ENCODE results near the gene CREB3L4.

DNA sequence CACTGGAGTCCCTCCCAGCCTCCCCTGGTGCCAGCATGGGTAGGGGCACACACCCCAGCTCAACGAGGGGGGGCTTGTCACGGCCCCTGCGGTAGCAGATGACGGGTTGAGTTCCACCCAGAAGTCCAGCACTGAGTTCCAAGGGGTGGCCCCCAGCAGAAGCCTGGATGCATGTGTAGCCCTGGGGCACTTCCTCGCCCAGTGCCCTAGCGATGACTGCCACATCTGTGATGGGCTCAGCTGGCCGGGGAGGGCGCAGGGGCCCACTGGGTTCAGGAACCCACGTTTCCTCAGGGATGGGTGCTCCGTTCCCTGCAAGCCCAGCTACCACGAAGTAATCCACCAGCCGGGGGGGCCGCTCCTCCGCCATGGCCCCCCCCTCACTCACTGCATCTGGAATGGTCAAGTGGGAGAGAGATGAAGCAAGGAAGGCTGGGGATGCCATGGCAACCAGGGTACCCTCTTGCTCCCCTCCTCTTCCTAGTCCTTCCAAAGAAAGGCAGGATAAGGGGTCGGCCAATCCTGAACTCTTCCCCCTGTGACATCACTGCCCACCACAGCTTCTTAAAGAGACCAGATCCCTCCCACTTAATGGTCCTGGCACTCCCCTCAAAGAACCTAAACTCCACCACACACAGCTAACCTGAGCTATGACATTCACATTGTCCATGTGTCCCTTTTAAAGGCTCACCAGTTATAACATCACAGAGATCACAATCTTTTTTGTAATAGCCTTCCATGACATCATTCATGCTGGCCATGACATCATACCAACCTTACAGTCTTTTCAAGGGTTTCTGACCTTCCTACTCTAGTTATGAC lies 23.5 kb upstream of the CREB3L4 start:
- TF ChIP-seq CEBPB (IDR thresholded peaks at IDR 0.05) (no peak), FOXM1 (IDR thresholded peaks at IDR 0.05; ENCODE audit: borderline replicate concordance, low read depth) (no peak), ZBTB7A (IDR thresholded peaks at IDR 0.05; ENCODE audit: low read depth) (no peak), RAD21 (IDR thresholded peaks at IDR 0.05; ENCODE audit: low read depth) (no peak)
- TF ChIP-seq, protein P1, sequence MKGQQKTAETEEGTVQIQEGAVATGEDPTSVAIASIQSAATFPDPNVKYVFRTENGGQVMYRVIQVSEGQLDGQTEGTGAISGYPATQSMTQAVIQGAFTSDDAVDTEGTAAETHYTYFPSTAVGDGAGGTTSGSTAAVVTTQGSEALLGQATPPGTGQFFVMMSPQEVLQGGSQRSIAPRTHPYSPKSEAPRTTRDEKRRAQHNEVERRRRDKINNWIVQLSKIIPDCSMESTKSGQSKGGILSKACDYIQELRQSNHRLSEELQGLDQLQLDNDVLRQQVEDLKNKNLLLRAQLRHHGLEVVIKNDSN (IDR thresholded peaks at IDR 0.05) = no peak
- TF ChIP-seq, protein P2, sequence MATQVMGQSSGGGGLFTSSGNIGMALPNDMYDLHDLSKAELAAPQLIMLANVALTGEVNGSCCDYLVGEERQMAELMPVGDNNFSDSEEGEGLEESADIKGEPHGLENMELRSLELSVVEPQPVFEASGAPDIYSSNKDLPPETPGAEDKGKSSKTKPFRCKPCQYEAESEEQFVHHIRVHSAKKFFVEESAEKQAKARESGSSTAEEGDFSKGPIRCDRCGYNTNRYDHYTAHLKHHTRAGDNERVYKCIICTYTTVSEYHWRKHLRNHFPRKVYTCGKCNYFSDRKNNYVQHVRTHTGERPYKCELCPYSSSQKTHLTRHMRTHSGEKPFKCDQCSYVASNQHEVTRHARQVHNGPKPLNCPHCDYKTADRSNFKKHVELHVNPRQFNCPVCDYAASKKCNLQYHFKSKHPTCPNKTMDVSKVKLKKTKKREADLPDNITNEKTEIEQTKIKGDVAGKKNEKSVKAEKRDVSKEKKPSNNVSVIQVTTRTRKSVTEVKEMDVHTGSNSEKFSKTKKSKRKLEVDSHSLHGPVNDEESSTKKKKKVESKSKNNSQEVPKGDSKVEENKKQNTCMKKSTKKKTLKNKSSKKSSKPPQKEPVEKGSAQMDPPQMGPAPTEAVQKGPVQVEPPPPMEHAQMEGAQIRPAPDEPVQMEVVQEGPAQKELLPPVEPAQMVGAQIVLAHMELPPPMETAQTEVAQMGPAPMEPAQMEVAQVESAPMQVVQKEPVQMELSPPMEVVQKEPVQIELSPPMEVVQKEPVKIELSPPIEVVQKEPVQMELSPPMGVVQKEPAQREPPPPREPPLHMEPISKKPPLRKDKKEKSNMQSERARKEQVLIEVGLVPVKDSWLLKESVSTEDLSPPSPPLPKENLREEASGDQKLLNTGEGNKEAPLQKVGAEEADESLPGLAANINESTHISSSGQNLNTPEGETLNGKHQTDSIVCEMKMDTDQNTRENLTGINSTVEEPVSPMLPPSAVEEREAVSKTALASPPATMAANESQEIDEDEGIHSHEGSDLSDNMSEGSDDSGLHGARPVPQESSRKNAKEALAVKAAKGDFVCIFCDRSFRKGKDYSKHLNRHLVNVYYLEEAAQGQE (IDR thresholded peaks at IDR 0.05; ENCODE audit: low read depth) = no peak

Data from Ishikawa (cell line).